Measurements from ENCODE around the gene DDT. TPM values are rescaled to one million over a fixed set of nuclear protein-coding genes. Genes with fewer than 3 reads are reported as not detected.

DDT gene
- total RNA-seq, 2 donors from 2014 or later = 97.4 to 127 TPM

Other genes with a start within 250 kb of the DDT start
- gene ZNF70, start 223.3 kb downstream of the DDT start, total RNA-seq = 1 to 10 TPM; 5.9 to 8.8 TPM
- under 1 TPM in 1 of 2 donors, not detected in 1; 0.52 TPM for gene VPREB3, start 220.0 kb downstream of the DDT start, total RNA-seq
- gene C22orf15, start 211.5 kb downstream of the DDT start, total RNA-seq = under 1 TPM; 0.83 to 0.86 TPM
- 100 to 1,000 TPM in 1 of 2 donors, 10 to 100 TPM in 1; 50.7 to 135 TPM for gene CHCHD10, start 206.5 kb downstream of the DDT start, total RNA-seq
- under 1 TPM in 1 of 2 donors, not detected in 1; 0.50 TPM for gene MMP11, start 201.6 kb downstream of the DDT start, total RNA-seq
- 100 to 1,000 TPM in 1 of 2 donors, 10 to 100 TPM in 1; 70.5 to 105 TPM for gene SMARCB1, start 187.5 kb downstream of the DDT start, total RNA-seq
- 10 to 100 TPM in 1 of 2 donors, 1 to 10 TPM in 1; 4.7 to 14.3 TPM for gene DERL3, start 135.4 kb downstream of the DDT start, total RNA-seq
- gene SLC2A11, start 116.6 kb downstream of the DDT start, total RNA-seq = 10 to 100 TPM in 1 of 2 donors, 1 to 10 TPM in 1; 6.8 to 12.5 TPM
- 100 to 1,000 TPM; 495 to 579 TPM for gene MIF, start 80.1 kb downstream of the DDT start, total RNA-seq
- gene GSTT2B, start 13.2 kb downstream of the DDT start, total RNA-seq = not detected
- 1 to 10 TPM in 1 of 2 donors, not detected in 1; 8.0 TPM for gene DDTL, start 7.6 kb downstream of the DDT start, total RNA-seq
- gene GSTT2, start 5.7 kb upstream of the DDT start, total RNA-seq = under 1 TPM in 1 of 2 donors, not detected in 1; 0.47 TPM
- not detected for gene GSTT4, start 31.0 kb upstream of the DDT start, total RNA-seq
- gene CABIN1, start 36.9 kb upstream of the DDT start, total RNA-seq = 100 to 1,000 TPM in 1 of 2 donors, 10 to 100 TPM in 1; 98.3 to 132 TPM
- 1 to 10 TPM; 2.4 to 2.7 TPM for gene SUSD2, start 207.0 kb upstream of the DDT start, total RNA-seq